ENCODE data around the gene CMA1. TPM values are rescaled to one million over a fixed set of nuclear protein-coding genes. Genes with fewer than 3 reads are reported as not detected.

CMA1 gene
- not detected in 2 replicates for total RNA-seq

DNA sequence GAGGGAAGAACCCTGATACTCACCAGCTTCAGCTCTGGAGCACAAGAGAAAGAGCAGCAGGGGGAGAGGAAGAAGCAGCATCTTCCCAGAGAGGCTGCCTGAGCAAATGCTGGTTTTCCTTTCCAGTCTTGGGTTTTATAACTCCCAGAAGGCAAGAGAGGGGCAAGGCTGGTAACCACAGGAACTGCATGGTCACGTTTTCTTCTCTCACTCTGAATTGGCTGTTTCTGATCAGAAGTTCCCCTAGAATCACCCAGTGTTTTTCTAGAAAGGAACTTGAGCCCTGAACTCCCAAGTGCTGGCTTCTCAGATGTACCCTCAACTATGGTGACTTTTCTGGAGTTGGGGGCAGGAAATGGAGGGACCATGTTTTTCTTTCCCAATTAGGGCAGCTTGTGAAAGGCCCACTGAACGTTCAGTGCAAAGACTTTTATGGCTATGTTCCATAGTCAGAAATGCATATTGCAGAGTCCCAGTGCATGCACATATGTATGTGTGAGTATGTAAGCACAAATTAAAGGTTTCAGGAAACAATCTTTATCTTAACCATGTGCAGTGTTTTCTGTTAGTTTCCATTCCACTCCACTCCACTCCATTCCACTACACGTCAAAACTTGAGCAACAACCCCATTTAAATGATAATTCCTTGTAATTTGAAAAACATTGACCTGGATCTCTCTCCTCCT, at the start of gene CMA1:
TSS of gene CMA1 (minus strand) at position 111 of the 686 bp plus-strand sequence. CDS start at position 81, 30 bp downstream.

Other genes with a start within 250 kb of the CMA1 start
- 0.65 and 0.91 TPM in 2 replicates for gene TGM1, start 245.1 kb downstream of the CMA1 start, total RNA-seq
- gene RABGGTA, start 236.7 kb downstream of the CMA1 start, total RNA-seq: 13.2 and 27.3 TPM in 2 replicates
- 3.6 and 19.0 TPM in 2 replicates for gene DHRS1, start 208.5 kb downstream of the CMA1 start, total RNA-seq
- 22.4 and 26.6 TPM in 2 replicates for gene NOP9, start 208.4 kb downstream of the CMA1 start, total RNA-seq
- gene CIDEB, start 200.3 kb downstream of the CMA1 start, total RNA-seq: 0.32 and 3.2 TPM in 2 replicates
- 2.6 and 5.0 TPM in 2 replicates for gene LTB4R2, start 198.1 kb downstream of the CMA1 start, total RNA-seq
- gene LTB4R, start 196.8 kb downstream of the CMA1 start, total RNA-seq: 0.65 and 3.0 TPM in 2 replicates
- 20.1 and 36.6 TPM in 2 replicates for gene ADCY4, start 173.2 kb downstream of the CMA1 start, total RNA-seq
- 5.5 and 6.7 TPM in 2 replicates for gene RIPK3, start 168.3 kb downstream of the CMA1 start, total RNA-seq
- gene NFATC4, start 140.1 kb downstream of the CMA1 start, total RNA-seq: 21.8 and 25.1 TPM in 2 replicates
- gene NYNRIN, start 109.3 kb downstream of the CMA1 start, total RNA-seq: 12.2 and 14.3 TPM in 2 replicates
- 0.32 and 0.76 TPM in 2 replicates for gene CBLN3, start 78.6 kb downstream of the CMA1 start, total RNA-seq
- gene KHNYN, start 78.3 kb downstream of the CMA1 start, total RNA-seq: 62.0 and 71.4 TPM in 2 replicates
- gene SDR39U1, start 65.5 kb downstream of the CMA1 start, total RNA-seq: 8.1 and 9.6 TPM in 2 replicates
- not detected in 2 replicates for gene CTSG, start 68.0 kb upstream of the CMA1 start, total RNA-seq
- gene GZMH, start 101.4 kb upstream of the CMA1 start, total RNA-seq: not detected in 2 replicates
- gene GZMB, start 125.9 kb upstream of the CMA1 start, total RNA-seq: not detected in 2 replicates